Body of pancreas (tissue), 4 donors: ENCODE results near the gene PRKG1. TPM values are rescaled to one million over a fixed set of nuclear protein-coding genes. Genes with fewer than 3 reads are reported as not detected.

Source experiments
- ATAC-seq: fragments of 150-250 bp; one replicate; pipeline ENCODE4 v1.9.1; 2016
- DNase-seq, 4 donors: peaks; one replicate each; pipeline ENCODE4 v3.0.0-alpha.2; 2019
- H3K27ac ChIP-seq, 4 donors: fragments of 200-600 bp; sonication (generic); 1 replicate in 3 of 4; 2 replicates in 1 of 4; pipeline versions ENCODE4 v1.5.1 to v1.6.1; 2016 to 2019; ENCODE audit warnings: mild to moderate bottlenecking in 1 of 4, mixed read lengths in 1 of 4, moderate library complexity in 1 of 4
- H3K27me3 ChIP-seq, 2 donors: fragments of 200-600 bp; sonication (generic); one replicate each; pipeline ENCODE4 v1.6.0; 2016; ENCODE audit warnings: mild to moderate bottlenecking in 1 of 2
- H3K36me3 ChIP-seq, 2 donors: fragments of 200-600 bp; sonication (generic); replicated peaks in 1 of 2; 2 replicates each; pipeline ENCODE4 v1.5.1; 2016; ENCODE audit warnings: low read depth in 2 of 2; ENCODE audit not compliant: insufficient read depth in 1 of 2
- H3K4me1 ChIP-seq: fragments of 200-600 bp; sonication (generic); one replicate; pipeline ENCODE4 v1.6.0; 2016
- H3K4me3 ChIP-seq, 2 donors: fragments of 200-600 bp; sonication (generic); 1 replicate in 1 of 2; 2 replicates in 1 of 2; pipeline ENCODE4 v1.5.1; 2016 to 2019
- H3K9me3 ChIP-seq, 3 donors: fragments of 200-600 bp; sonication (generic); 1 replicate in 2 of 3; 2 replicates in 1 of 3; pipeline ENCODE4 v1.5.1; 2016
- POLR2A ChIP-seq, 3 donors: fragments of 450-650 bp; IDR thresholded peaks; one replicate each; pipeline ENCODE4 v1.6.1; 2016; ENCODE audit warnings: antibody characterized with exemption in 3 of 3, mild to moderate bottlenecking in 2 of 3
- WGBS, 2 donors: methylation state at CpG; one replicate each; pipeline ENCODE4 v1.1.5; 2017; 5-methylcytosine and 5-hydroxymethylcytosine counted together
- intact Hi-C: fragments of 100-400 bp; cut with DNase I; formaldehyde crosslinking; loops from one replicate; pipeline ENCODE4 v1.15.1; 2023
- total RNA-seq, 2 donors: library from RNA; depleted of rRNA; stranded (reverse); fragments of >200 nt; gene quantifications; one replicate each; pipeline ENCODE4 v1.1.0, GENCODE V29; 2016
- TF ChIP-seq, protein P1 (sequence below), 7 experiments: fragments of 450-650 bp in 4 of 7; fragments of 200-600 bp in 3 of 7; sonication (generic) in 3 of 7; IDR thresholded peaks; one replicate each; pipeline ENCODE4 v1.5.1; 2016 to 2019; ENCODE audit warnings: antibody characterized with exemption in 7 of 7

PRKG1 gene
- total RNA-seq, 2 donors from 2014 or later, result 14.2 to 18.9 TPM

DNA sequence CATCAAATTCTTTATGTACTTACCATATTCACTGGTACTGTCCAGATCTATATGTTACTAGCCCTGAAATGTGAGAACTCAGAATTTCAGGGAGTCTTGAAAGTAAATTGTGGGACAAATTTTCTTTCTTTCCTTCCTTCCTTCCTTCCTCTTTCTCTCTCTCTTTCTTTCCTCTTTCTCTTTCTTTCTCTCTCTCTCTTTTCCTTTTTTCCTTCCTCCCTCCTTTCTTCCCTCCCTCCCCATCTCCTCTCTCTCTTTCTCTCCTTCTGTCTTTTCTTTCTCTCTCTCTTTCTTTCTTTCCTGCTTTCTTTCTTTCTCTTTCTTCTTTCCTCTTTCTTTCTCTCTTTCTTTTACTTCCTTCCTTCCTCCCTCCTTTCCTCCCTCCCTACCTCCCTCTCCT lies 882.5 kb downstream of the PRKG1 start:
- Histone ChIP-seq H3K4me3 (no peak overlapping the region), H3K36me3 (no peaks in the 10 kb centered on the region), H3K27ac (no peak overlapping the region), H3K4me1 (no peaks in the 10 kb centered on the region), H3K27me3 (no peaks in the 10 kb centered on the region), H3K9me3 (no peaks in the 10 kb centered on the region)
- DNase-seq, result no peak
- TF ChIP-seq, protein P1, sequence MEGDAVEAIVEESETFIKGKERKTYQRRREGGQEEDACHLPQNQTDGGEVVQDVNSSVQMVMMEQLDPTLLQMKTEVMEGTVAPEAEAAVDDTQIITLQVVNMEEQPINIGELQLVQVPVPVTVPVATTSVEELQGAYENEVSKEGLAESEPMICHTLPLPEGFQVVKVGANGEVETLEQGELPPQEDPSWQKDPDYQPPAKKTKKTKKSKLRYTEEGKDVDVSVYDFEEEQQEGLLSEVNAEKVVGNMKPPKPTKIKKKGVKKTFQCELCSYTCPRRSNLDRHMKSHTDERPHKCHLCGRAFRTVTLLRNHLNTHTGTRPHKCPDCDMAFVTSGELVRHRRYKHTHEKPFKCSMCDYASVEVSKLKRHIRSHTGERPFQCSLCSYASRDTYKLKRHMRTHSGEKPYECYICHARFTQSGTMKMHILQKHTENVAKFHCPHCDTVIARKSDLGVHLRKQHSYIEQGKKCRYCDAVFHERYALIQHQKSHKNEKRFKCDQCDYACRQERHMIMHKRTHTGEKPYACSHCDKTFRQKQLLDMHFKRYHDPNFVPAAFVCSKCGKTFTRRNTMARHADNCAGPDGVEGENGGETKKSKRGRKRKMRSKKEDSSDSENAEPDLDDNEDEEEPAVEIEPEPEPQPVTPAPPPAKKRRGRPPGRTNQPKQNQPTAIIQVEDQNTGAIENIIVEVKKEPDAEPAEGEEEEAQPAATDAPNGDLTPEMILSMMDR (IDR thresholded peaks at IDR 0.05), result no peak
- no peak for TF ChIP-seq POLR2A (IDR thresholded peaks at IDR 0.05)
- intact Hi-C loops, result no loop called here
- no peak for ATAC-seq

DNA sequence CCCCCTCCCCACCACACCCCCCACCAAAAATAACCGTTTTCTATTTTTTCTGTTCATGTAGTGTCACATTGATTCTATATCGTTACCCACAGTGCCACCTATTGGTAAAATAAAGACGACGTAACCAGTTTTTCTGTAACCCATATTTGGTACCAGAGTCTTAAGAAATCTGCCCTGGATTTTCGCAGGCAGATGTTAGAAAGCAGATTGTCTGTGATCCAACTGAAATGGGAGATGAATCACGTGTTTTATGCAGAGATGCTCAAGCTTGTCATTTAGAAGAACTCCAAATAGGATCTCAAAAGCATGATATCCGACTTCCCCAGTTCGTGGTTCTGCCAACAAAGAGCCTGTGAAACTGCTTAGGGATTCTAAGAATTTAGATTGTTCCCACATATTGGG lies 886.2 kb downstream of the PRKG1 start:
- peak in 1 of 4 donors; percentile 25 for DNase-seq
- Histone ChIP-seq H3K4me3 (no peak overlapping the region), H3K9me3 (no peaks in the 10 kb centered on the region), H3K27ac (no peak overlapping the region), H3K36me3 (no peaks in the 10 kb centered on the region), H3K4me1 (no peaks in the 10 kb centered on the region), H3K27me3 (no peaks in the 10 kb centered on the region)
- WGBS, 2 donors, result 17 to 20% methylated on average over 8 of the region's 8 CpGs
- intact Hi-C loops, result no loop called here
- peak; percentile 69 for ATAC-seq
- TF ChIP-seq POLR2A (IDR thresholded peaks at IDR 0.05), result no peak
- TF ChIP-seq, protein P1 (IDR thresholded peaks at IDR 0.05), result peak in 6 of 7 experiments; percentile 39 to 62 (median 58)

DNA sequence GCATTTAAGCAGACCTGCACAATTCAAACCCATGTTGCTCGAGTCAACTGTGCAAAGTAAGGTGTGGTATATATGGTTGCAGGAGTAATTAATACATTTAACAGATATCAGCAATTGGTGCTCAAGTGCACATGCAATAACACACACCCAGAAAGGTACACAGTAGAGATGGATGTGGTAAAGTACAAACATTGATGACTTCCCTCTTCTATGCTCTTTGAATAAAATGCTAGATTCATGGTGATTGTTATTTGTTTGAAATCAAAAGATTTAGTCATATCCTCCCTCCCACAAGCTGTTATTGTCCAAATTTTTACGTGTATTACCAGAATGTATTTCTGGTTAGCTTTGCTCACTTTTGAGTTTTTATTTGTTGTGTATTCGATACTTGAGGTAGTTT lies 887.1 kb downstream of the PRKG1 start:
- H3K4me3 ChIP-seq, result no peak overlapping the region
- no peaks in the 10 kb centered on the region for H3K36me3 ChIP-seq
- H3K27ac ChIP-seq, result no peak overlapping the region
- DNase-seq (no peak), ATAC-seq (no peak)
- H3K27me3 ChIP-seq, result no peaks in the 10 kb centered on the region
- TF ChIP-seq, protein P1 (IDR thresholded peaks at IDR 0.05), result no peak
- no peak for TF ChIP-seq POLR2A (IDR thresholded peaks at IDR 0.05)
- 59 to 69% methylated on average over 3 of the region's 3 CpGs for WGBS, 2 donors
- H3K9me3 ChIP-seq, result no peaks in the 10 kb centered on the region
- no peaks in the 10 kb centered on the region for H3K4me1 ChIP-seq
- intact Hi-C loops, result no loop called here

DNA sequence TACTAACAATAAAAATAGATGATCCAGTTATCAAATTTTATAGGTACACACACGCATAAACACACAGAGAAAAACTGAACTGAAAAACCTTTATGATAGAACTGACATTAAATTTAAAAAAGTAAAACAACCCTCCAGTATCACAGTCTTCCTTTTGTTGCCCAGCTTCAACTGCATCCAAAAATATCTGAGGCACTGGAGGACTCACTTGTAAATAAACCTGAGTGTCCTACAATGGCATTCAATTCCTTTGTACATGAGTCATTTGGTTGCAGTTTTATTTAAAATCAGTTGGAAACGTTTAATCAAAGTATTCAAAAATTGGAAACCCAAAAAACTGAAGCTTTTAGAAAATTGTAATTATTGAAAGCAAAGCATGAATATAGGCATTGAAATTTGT lies 890.3 kb downstream of the PRKG1 start:
- H3K9me3 ChIP-seq, result no peaks in the 10 kb centered on the region
- TF ChIP-seq, protein P1 (IDR thresholded peaks at IDR 0.05), result no peak
- TF ChIP-seq POLR2A (IDR thresholded peaks at IDR 0.05), result no peak
- no peak overlapping the region for H3K4me3 ChIP-seq
- intact Hi-C loops, result no loop called here
- DNase-seq, result no peak
- no peaks in the 10 kb centered on the region for H3K36me3 ChIP-seq
- H3K27ac ChIP-seq, result no peak overlapping the region
- no peak for ATAC-seq
- H3K4me1 ChIP-seq, result no peaks in the 10 kb centered on the region
- 53 to 61% methylated on average over 2 of the region's 2 CpGs for WGBS, 2 donors
- no peaks in the 10 kb centered on the region for H3K27me3 ChIP-seq

DNA sequence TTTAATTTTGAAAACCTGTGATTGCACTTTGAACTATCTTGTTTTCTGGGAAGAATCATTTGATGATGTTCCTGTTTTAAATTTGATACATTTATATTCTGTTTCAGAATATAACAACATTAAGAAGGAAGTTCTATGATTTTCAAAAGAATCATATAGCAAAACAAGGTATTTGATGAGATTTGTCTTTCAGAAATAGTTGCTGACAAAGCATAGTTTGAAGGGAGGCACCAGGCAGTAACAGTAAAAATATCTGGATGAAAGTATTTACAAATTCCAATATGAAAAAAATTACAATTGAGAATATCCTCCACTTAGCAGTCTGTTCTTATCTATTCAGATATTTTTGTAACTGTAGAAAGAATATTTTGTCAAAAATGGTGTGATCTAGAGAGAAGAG lies 891.2 kb downstream of the PRKG1 start:
- TF ChIP-seq, protein P1 (IDR thresholded peaks at IDR 0.05), result no peak
- TF ChIP-seq POLR2A (IDR thresholded peaks at IDR 0.05), result no peak
- no peak for ATAC-seq
- intact Hi-C loops, result no loop called here

More for the DNA sequence above, 891.2 kb downstream of the PRKG1 start:
- no peaks in the 10 kb centered on the region for H3K36me3 ChIP-seq
- H3K4me1 ChIP-seq, result no peaks in the 10 kb centered on the region
- no peak for DNase-seq
- H3K27ac ChIP-seq, result no peak overlapping the region
- H3K9me3 ChIP-seq, result no peaks in the 10 kb centered on the region
- H3K4me3 ChIP-seq, result no peak overlapping the region
- no peaks in the 10 kb centered on the region for H3K27me3 ChIP-seq
